ENCODE results near the gene ARHGEF9.

Gene ARHGEF9

GRCh38 chrX:63761639-63762038 lies 23.4 kb downstream of the ARHGEF9 start:
- H3K79me2 ChIP-seq (ENCODE audit: insufficient read depth, low read length), result no peaks in the 10 kb centered on the region
- no peaks in the 10 kb centered on the region for H3K9me2 ChIP-seq (replicated peaks; ENCODE audit: insufficient read depth, low read length)
- TF ChIP-seq EZH2phosphoT487 (conservative IDR thresholded peaks at IDR 0.05; ENCODE audit: low read length) (no peak), CTCF (IDR thresholded peaks at IDR 0.05; ENCODE audit: insufficient read depth, low read length, poor library complexity, severe bottlenecking) (no peak)
- H3K4me2 ChIP-seq (ENCODE audit: low read depth, low read length, poor library complexity, severe bottlenecking), result no peak overlapping the region
- H3K4me3 ChIP-seq (ENCODE audit: insufficient read depth, low read length, poor library complexity, severe bottlenecking), result no peak overlapping the region
- no peaks in the 10 kb centered on the region for H3K36me3 ChIP-seq (ENCODE audit: low read length)
- H2AFZ ChIP-seq (ENCODE audit: low read depth, low read length, severe bottlenecking), result no peak overlapping the region
- H4K20me1 ChIP-seq (ENCODE audit: low read depth, low read length), result no peaks in the 10 kb centered on the region
- no peaks in the 10 kb centered on the region for H3K9me3 ChIP-seq (ENCODE audit: insufficient read depth, low read length)
- H3F3A ChIP-seq (ENCODE audit: insufficient read depth), result no peaks in the 10 kb centered on the region
- no peaks in the 10 kb centered on the region for H3K27me3 ChIP-seq (ENCODE audit: low read length)
- no peak overlapping the region for H3K9ac ChIP-seq (ENCODE audit: low read length)
- no peak overlapping the region for H3K27ac ChIP-seq (ENCODE audit: low read depth, low read length)

GRCh38 chrX:63758011-63758410 lies 27.0 kb downstream of the ARHGEF9 start:
- no peak overlapping the region for H2AFZ ChIP-seq (ENCODE audit: low read depth, low read length, severe bottlenecking)
- no peak overlapping the region for H3K4me3 ChIP-seq (ENCODE audit: insufficient read depth, low read length, poor library complexity, severe bottlenecking)
- no peak for TF ChIP-seq EZH2phosphoT487 (conservative IDR thresholded peaks at IDR 0.05; ENCODE audit: low read length)
- no peak for TF ChIP-seq CTCF (IDR thresholded peaks at IDR 0.05; ENCODE audit: insufficient read depth, low read length, poor library complexity, severe bottlenecking)
- no peaks in the 10 kb centered on the region for H3K9me3 ChIP-seq (ENCODE audit: insufficient read depth, low read length)
- H3K27ac ChIP-seq (ENCODE audit: low read depth, low read length), result no peak overlapping the region
- H3K36me3 ChIP-seq (ENCODE audit: low read length), result no peaks in the 10 kb centered on the region
- H3K79me2 ChIP-seq (ENCODE audit: insufficient read depth, low read length), result peaks cover 15% of the 10 kb centered on the region
- no peak overlapping the region for H3K9ac ChIP-seq (ENCODE audit: low read length)
- no peaks in the 10 kb centered on the region for H4K20me1 ChIP-seq (ENCODE audit: low read depth, low read length)
- H3F3A ChIP-seq (ENCODE audit: insufficient read depth), result no peaks in the 10 kb centered on the region
- H3K4me2 ChIP-seq (ENCODE audit: low read depth, low read length, poor library complexity, severe bottlenecking), result no peak overlapping the region
- H3K9me2 ChIP-seq (replicated peaks; ENCODE audit: insufficient read depth, low read length), result no peaks in the 10 kb centered on the region
- no peaks in the 10 kb centered on the region for H3K27me3 ChIP-seq (ENCODE audit: low read length)

- Histone ChIP-seq H3K4me3 (ENCODE audit: insufficient read depth, low read length, poor library complexity, severe bottlenecking) (peak overlapping the region; percentile 88), H3K27ac (ENCODE audit: low read depth, low read length) (no peak overlapping the region), H2AFZ (ENCODE audit: low read depth, low read length, severe bottlenecking) (peak overlapping the region; percentile 34), H3K27me3 (ENCODE audit: low read length) (no peaks in the 10 kb centered on the region), H3K9me3 (ENCODE audit: insufficient read depth, low read length) (no peaks in the 10 kb centered on the region), H3K9ac (ENCODE audit: low read length) (peak overlapping the region; percentile 94), H3K9me2 (replicated peaks; ENCODE audit: insufficient read depth, low read length) (no peaks in the 10 kb centered on the region), H3K79me2 (ENCODE audit: insufficient read depth, low read length) (peaks cover 36% of the 10 kb centered on the region), H3K36me3 (ENCODE audit: low read length) (no peaks in the 10 kb centered on the region), H4K20me1 (ENCODE audit: low read depth, low read length) (no peaks in the 10 kb centered on the region), H3F3A (ENCODE audit: insufficient read depth) (no peaks in the 10 kb centered on the region), H3K4me2 (ENCODE audit: low read depth, low read length, poor library complexity, severe bottlenecking) (peak overlapping the region; percentile 72)
- no peak for TF ChIP-seq CTCF (IDR thresholded peaks at IDR 0.05; ENCODE audit: insufficient read depth, low read length, poor library complexity, severe bottlenecking)
- TF ChIP-seq EZH2phosphoT487 (conservative IDR thresholded peaks at IDR 0.05; ENCODE audit: low read length), result no peak
Measured at GRCh38 chrX:63755892-63756291, 29.1 kb downstream of the ARHGEF9 start.
